Choroid plexus epithelial cell (primary cell): ENCODE data around the gene RREB1.

Experiments
- DNase-seq: peaks from one replicate; pipeline ENCODE4 v3.0.0-alpha.2; 2010; ENCODE audit warnings: low read depth
- H3K4me3 ChIP-seq: 2 replicates; pipeline ENCODE4 v1.5.1; 2011; ENCODE audit warnings: low read depth, mild to moderate bottlenecking, control low read depth, low read length, moderate library complexity
- TF ChIP-seq, protein P1 (sequence below): conservative IDR thresholded peaks from 2 replicates; pipeline ENCODE4 v1.5.1; 2011; ENCODE audit warnings: low read depth, mild to moderate bottlenecking, control low read depth, inconsistent platforms, low read length, moderate library complexity

RREB1 gene

DNA sequence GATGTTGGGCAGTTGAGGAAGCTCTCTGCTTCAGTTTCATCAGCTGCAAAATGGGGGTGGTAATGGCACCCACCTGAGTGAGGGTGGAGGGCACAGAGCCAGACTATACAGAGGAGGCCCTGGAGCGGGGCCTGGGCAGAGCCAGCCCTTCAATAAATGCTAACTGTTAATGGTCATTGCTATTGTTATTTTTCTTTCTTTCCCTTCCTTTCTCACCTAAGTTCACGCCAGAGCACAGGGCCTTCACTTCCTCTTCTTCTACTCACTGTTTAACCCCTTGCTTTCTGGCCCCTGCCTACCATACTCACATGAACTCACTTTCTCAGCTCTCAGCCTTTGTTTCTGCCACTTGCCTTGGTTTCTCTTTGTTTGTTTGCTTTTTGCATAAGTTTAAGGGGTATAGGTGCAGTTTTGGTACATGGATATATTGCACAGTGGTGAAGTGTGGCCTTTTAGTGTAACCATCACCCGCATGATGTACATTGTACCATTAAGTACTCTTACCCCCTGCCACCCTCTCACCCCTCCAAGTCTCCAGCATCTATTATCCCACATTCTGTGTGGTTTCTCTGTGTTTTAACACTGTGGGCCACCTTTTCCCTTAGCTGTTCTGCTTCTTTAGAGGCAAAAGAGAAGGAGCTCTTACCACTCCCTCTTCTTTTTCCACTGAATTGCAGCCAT, 7.5 kb upstream of the RREB1 start:
- TF ChIP-seq, protein P1, sequence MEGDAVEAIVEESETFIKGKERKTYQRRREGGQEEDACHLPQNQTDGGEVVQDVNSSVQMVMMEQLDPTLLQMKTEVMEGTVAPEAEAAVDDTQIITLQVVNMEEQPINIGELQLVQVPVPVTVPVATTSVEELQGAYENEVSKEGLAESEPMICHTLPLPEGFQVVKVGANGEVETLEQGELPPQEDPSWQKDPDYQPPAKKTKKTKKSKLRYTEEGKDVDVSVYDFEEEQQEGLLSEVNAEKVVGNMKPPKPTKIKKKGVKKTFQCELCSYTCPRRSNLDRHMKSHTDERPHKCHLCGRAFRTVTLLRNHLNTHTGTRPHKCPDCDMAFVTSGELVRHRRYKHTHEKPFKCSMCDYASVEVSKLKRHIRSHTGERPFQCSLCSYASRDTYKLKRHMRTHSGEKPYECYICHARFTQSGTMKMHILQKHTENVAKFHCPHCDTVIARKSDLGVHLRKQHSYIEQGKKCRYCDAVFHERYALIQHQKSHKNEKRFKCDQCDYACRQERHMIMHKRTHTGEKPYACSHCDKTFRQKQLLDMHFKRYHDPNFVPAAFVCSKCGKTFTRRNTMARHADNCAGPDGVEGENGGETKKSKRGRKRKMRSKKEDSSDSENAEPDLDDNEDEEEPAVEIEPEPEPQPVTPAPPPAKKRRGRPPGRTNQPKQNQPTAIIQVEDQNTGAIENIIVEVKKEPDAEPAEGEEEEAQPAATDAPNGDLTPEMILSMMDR = no peak
- DNase-seq = no peak
- no peak overlapping the region for H3K4me3 ChIP-seq

DNA sequence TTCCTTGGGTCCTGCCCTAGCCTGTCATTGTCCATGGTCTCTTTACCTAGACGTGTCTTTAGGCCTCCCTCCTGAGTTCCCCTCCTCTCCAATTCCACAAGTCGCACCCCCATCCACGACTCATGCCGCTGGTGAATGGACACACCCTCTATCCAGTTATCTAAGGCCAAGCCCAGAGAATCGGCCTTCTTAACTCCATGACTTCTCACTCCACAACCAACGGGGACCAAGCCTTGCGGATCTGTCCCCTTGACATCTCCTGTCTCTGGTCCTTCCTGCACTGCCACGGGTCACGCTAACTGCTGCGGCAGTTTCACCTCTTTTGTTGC, 7.0 kb upstream of the RREB1 start:
- no peak for DNase-seq
- H3K4me3 ChIP-seq = no peak overlapping the region
- TF ChIP-seq, protein P1 = no peak

DNA sequence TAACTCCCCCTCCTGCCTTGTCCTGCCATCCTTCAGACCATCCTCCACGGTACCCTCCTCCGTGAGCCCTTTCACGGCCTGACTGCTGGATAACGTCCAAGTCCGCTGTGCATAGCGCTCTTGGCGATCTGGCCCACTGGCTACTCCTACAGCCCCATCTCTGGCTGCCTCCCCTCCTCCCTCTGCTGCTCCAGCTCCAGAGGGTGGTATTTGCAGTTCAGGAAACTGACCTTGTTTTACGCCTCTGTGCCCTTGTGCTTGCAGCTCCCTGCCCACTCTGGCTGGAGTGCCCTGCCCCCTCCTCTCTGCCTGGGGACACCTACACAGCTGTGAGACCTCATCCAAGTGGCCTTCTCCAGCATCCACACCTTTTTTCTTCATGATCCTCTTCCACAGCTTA, 6.5 kb upstream of the RREB1 start:
- TF ChIP-seq, protein P1 = no peak
- DNase-seq = no peak

DNA sequence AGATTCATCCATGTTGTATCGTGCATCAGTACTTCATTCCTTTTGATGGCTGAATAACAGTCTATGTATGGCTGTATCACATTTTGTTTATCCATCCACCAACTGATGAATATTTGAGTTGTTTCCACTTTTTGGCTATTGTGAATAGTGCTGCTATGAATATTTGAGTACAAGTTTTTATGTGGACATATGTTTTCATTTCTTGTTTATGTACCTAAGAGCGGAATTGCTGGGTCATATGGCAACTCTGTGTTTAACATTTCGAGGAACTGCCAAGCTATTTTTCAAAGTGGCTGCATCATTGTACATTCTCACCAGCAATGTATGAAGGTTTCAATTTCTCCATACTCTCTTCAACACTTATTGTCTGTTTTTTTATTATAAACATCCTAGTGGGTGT, 3.0 kb upstream of the RREB1 start:
- no peak overlapping the region for H3K4me3 ChIP-seq
- TF ChIP-seq, protein P1 = no peak
- DNase-seq = no peak

More for the DNA sequence above, 6.5 kb upstream of the RREB1 start:
- no peak overlapping the region for H3K4me3 ChIP-seq

DNA sequence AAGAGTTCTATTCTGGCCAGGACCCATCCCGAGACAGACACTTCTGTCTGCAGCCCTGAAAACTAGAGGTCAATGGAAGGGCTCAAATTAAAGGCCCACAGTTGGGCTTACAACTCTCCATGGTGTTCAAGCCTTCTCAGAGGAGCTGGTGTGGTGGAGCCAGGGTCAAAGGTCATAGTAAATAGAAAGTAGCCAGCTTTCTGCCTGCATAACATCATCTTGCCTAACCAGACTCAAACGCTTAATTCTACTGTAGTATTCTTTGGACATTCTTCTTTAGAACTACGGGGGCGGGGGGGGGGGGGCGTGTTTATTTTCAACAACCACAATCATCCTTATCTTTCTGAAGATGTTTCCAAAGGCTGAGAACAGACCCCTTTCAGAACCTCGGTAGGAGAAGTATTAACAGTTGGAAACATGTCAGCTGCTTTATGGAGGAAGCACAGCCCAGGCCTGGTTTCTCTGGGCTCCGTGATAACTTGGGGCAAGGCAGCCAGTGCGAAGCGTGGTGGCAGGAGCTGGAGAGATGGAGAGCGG, 1.5 kb upstream of the RREB1 start:
- TF ChIP-seq, protein P1 = no peak
- peak overlapping the region; percentile 94 for H3K4me3 ChIP-seq
- DNase-seq = peak; percentile 74

DNA sequence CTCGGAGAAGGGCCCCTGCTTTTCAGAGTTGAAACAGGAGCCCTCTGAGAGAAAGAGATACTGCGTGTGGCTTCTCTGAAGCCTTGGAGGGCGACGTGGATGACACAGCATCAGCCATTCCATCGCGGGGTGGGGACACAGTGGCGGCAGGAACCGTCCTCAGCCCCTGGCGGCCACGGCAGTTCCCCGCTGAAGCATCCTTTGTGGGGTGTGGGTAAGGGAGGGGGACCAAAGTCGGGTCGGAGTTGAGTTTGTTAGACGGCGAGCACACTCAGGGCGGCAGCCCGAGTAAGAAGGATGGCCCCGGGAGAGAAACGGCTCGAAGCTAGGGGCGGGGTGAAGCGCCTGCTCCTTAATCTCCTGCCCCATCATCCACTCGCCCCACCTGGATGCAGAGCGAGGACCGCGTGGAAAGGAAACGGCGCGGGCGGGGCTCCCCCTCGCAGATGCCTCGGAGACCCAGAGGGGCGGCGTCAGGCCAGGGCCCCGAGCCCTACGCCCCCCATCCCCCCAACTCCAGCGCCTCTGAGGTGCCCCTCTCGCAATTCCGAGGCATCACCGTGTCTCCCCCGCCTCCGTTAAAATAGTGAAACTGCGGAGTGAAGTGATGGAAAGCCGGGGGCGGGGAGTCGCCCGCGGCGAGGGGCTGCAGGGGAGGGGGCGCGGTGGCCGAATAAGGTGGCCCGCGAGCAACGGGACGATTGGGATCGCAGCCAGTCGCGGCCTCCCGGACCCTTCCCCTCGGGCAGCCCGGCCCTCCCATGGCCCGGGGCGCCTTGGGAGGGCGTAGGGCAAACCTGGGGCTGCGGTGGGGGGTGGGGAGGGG, 796 bp upstream of the RREB1 start:
- TF ChIP-seq, protein P1 = peak; percentile 34
- peak; percentile 14 for DNase-seq
- peak overlapping the region; percentile 94 for H3K4me3 ChIP-seq
